KMS-11 (cell line): ENCODE data around the gene MTRR.

Source experiments
- H2AFZ ChIP-seq: fragments of 200-600 bp; sonication (generic); 2 replicates; pipeline ENCODE4 v1.6.1; 2016; ENCODE audit warnings: antibody characterized with exemption, mixed run types, low read depth
- H3K27ac ChIP-seq: fragments of 200-600 bp; sonication (generic); 2 replicates; pipeline ENCODE4 v1.6.1; 2016; ENCODE audit warnings: mild to moderate bottlenecking, mixed run types
- H3K27me3 ChIP-seq: fragments of 200-600 bp; sonication (generic); 2 replicates; pipeline ENCODE4 v1.6.1; 2017; ENCODE audit warnings: mild to moderate bottlenecking, low read depth, mixed run types, moderate library complexity; ENCODE audit not compliant: insufficient read depth
- H3K36me3 ChIP-seq: fragments of 200-600 bp; sonication (generic); 2 replicates; pipeline ENCODE4 v1.6.1; 2017; ENCODE audit warnings: mild to moderate bottlenecking, mixed run types; ENCODE audit not compliant: insufficient read depth
- H3K4me1 ChIP-seq: fragments of 200-600 bp; sonication (generic); 2 replicates; pipeline ENCODE4 v1.6.1; 2016; ENCODE audit warnings: mild to moderate bottlenecking, low read depth, mixed run types; ENCODE audit not compliant: poor library complexity, severe bottlenecking
- H3K4me2 ChIP-seq: fragments of 200-600 bp; sonication (generic); 2 replicates; pipeline ENCODE4 v1.7.0; 2016; ENCODE audit warnings: mild to moderate bottlenecking, mixed run types
- H3K4me3 ChIP-seq: fragments of 200-600 bp; sonication (generic); IDR thresholded peaks from 2 replicates; pipeline ENCODE4 v1.6.1; 2017; ENCODE audit warnings: low read depth, low read length, mixed read lengths; ENCODE audit not compliant: insufficient read depth
- H3K79me2 ChIP-seq: fragments of 200-600 bp; sonication (generic); 2 replicates; pipeline ENCODE4 v1.6.1; 2016; ENCODE audit warnings: low read depth, mixed run types; ENCODE audit not compliant: insufficient read depth
- H3K9ac ChIP-seq: fragments of 200-600 bp; sonication (generic); 2 replicates; pipeline ENCODE4 v1.6.1; 2016; ENCODE audit warnings: mild to moderate bottlenecking, mixed run types
- H4K20me1 ChIP-seq: fragments of 200-600 bp; sonication (generic); 2 replicates; pipeline ENCODE4 v1.6.1; 2016; ENCODE audit warnings: mild to moderate bottlenecking, mixed run types; ENCODE audit not compliant: insufficient read depth
- CTCF ChIP-seq: fragments of 200-600 bp; sonication (generic); conservative IDR thresholded peaks from 2 replicates; pipeline ENCODE4 v1.6.1; 2017; ENCODE audit warnings: low read depth, mild to moderate bottlenecking, antibody characterized with exemption, low read length, moderate library complexity, mixed read lengths

The MTRR gene

GRCh38 chr5:7842531-7842930, 26.4 kb upstream of the MTRR start:
- Histone ChIP-seq H3K9ac (no peak overlapping the region), H3K79me2 (no peaks in the 10 kb centered on the region), H3K4me2 (no peak overlapping the region), H2AFZ (no peak overlapping the region), H3K27ac (no peak overlapping the region), H3K36me3 (no peaks in the 10 kb centered on the region), H3K4me1 (no peaks in the 10 kb centered on the region), H3K4me3 (no peak overlapping the region), H4K20me1 (no peaks in the 10 kb centered on the region), H3K27me3 (no peaks in the 10 kb centered on the region)
- no peak for TF ChIP-seq CTCF

- H3K79me2 ChIP-seq: no peaks in the 10 kb centered on the region
- no peaks in the 10 kb centered on the region for H4K20me1 ChIP-seq
- no peak overlapping the region for H3K4me3 ChIP-seq
- no peak overlapping the region for H2AFZ ChIP-seq
- H3K36me3 ChIP-seq: no peaks in the 10 kb centered on the region
- no peaks in the 10 kb centered on the region for H3K4me1 ChIP-seq
- TF ChIP-seq CTCF: no peak
- H3K27ac ChIP-seq: no peak overlapping the region
- no peak overlapping the region for H3K9ac ChIP-seq
- no peak overlapping the region for H3K4me2 ChIP-seq
- H3K27me3 ChIP-seq: no peaks in the 10 kb centered on the region
Observed at GRCh38 chr5:7844901-7845300, 24.0 kb upstream of the MTRR start.

DNA sequence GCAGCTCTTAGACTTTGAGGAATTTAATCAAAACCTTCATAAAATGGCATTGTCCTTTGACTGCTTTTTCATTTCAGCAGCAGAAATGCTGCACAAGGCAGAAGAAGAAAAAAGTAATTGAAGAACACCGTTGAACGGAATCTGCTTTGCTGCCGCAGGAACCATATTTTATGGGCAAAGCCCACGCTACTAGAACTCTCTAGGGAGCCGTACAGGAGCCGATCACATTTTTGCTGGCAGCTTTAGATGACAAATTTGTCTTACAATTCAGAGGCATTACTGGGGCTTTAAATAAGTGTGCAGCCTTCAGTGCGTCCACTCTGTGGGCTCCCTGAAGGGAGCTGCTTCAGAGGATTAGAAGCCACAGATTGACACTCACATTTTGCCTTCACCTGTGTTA, 23.4 kb upstream of the MTRR start:
- no peaks in the 10 kb centered on the region for H3K27me3 ChIP-seq

DNA sequence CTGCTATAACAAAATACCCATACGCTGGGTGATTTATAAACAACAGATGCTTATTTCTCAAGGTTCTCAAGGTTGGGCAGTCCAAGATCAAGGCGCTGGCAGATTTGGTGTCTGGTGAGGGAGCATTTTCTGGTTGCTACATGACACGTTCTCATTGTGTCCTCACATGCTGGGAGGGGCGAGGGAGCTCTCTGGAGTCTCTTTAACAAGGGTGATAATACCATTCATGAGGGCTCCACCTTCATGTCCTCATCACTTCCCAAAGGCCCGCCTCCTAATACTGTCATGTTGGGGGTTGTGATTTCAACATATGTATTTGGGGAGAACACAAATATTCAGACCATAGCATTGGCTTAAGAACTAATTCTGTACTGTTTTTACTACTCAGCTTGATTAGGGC, 22.6 kb upstream of the MTRR start:
- no peak for TF ChIP-seq CTCF
- H3K4me2 ChIP-seq: no peak overlapping the region

More for the DNA sequence above, 23.4 kb upstream of the MTRR start:
- Histone ChIP-seq H3K4me2 (no peak overlapping the region), H3K27ac (no peak overlapping the region), H3K79me2 (no peaks in the 10 kb centered on the region), H3K4me3 (no peak overlapping the region), H3K36me3 (no peaks in the 10 kb centered on the region), H2AFZ (no peak overlapping the region), H4K20me1 (no peaks in the 10 kb centered on the region), H3K4me1 (no peaks in the 10 kb centered on the region), H3K9ac (no peak overlapping the region)
- no peak for TF ChIP-seq CTCF

More for the DNA sequence above, 22.6 kb upstream of the MTRR start:
- Histone ChIP-seq H2AFZ (no peak overlapping the region), H3K4me3 (no peak overlapping the region), H3K27ac (no peak overlapping the region), H3K9ac (no peak overlapping the region), H3K36me3 (no peaks in the 10 kb centered on the region), H3K79me2 (no peaks in the 10 kb centered on the region), H3K4me1 (no peaks in the 10 kb centered on the region), H4K20me1 (no peaks in the 10 kb centered on the region), H3K27me3 (no peaks in the 10 kb centered on the region)
